Measurements from ENCODE around the gene HOXB8.

Gene HOXB8

GRCh38 chr17:48624544-48625494, 9.7 kb upstream of the HOXB8 start:
- TF ChIP-seq POU2F2 (IDR thresholded peaks at IDR 0.05; ENCODE audit: low read depth, low read length): no peak
- TF ChIP-seq SPI1 (IDR thresholded peaks at IDR 0.05; ENCODE audit: low read depth, low read length): no peak
- no peak for TF ChIP-seq PAX5 (IDR thresholded peaks at IDR 0.05; ENCODE audit: insufficient read depth, low read length, severe bottlenecking)
- TF ChIP-seq POLR2AphosphoS5 (IDR thresholded peaks at IDR 0.05; ENCODE audit: low read depth, low read length): no peak
- TF ChIP-seq TAF1 (IDR thresholded peaks at IDR 0.05; ENCODE audit: low read depth, low read length): no peak
- no peak for TF ChIP-seq POLR2A (IDR thresholded peaks at IDR 0.05; ENCODE audit: low read depth, low read length)
- no peak for FAIRE-seq
- DNase-seq (ENCODE audit: insufficient read length, low spot score): no peak

DNA sequence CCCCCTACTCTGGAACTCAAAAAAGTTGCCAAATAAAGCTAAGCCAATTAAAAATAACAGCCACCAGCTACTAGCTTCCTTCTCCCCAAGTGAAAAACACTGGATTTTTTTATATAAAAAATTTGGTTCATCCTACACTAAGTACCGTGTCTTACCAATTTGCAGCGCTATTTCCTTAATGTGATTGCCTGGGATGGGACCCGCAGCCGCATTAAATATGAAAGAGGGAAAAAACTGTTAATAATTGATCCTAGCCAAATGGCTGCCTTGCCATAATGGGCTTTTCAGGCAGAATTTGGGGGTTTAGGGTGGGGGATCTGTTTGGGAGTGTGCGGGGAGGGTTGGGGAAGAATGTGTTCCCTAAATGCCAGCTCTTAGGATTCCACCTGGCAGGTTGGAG, 9.0 kb upstream of the HOXB8 start:
- TF ChIP-seq POLR2A (IDR thresholded peaks at IDR 0.05; ENCODE audit: low read depth, low read length) (no peak), POLR2AphosphoS5 (IDR thresholded peaks at IDR 0.05; ENCODE audit: low read depth, low read length) (no peak), PAX5 (IDR thresholded peaks at IDR 0.05; ENCODE audit: insufficient read depth, low read length, severe bottlenecking) (no peak), POU2F2 (IDR thresholded peaks at IDR 0.05; ENCODE audit: low read depth, low read length) (no peak), TAF1 (IDR thresholded peaks at IDR 0.05; ENCODE audit: low read depth, low read length) (no peak), SPI1 (IDR thresholded peaks at IDR 0.05; ENCODE audit: low read depth, low read length) (no peak)
- FAIRE-seq (no peak), DNase-seq (ENCODE audit: insufficient read length, low spot score) (no peak)

DNA sequence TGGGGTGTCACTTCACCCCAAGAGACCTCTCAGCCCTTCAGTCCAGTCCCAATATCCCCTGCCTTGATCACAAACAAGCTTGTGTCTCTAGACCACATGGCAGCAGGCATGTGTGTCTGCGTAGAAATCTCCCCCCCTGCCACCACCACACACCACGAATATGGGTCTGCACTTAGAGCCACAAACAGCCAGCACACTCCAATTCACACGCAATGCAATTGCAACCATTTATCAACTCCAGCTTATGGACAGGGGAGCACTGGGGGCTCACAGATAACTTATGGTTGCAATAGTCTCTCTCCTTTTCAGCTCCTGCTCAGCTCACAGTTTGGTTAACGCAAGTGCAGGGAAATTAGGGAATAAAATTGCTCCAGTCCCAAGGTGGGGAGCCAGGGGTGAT, 8.5 kb upstream of the HOXB8 start:
- no peak for TF ChIP-seq POLR2A (IDR thresholded peaks at IDR 0.05; ENCODE audit: low read depth, low read length)
- TF ChIP-seq SPI1 (IDR thresholded peaks at IDR 0.05; ENCODE audit: low read depth, low read length): no peak
- no peak for TF ChIP-seq PAX5 (IDR thresholded peaks at IDR 0.05; ENCODE audit: insufficient read depth, low read length, severe bottlenecking)
- TF ChIP-seq TAF1 (IDR thresholded peaks at IDR 0.05; ENCODE audit: low read depth, low read length): no peak
- no peak for TF ChIP-seq POLR2AphosphoS5 (IDR thresholded peaks at IDR 0.05; ENCODE audit: low read depth, low read length)
- TF ChIP-seq POU2F2 (IDR thresholded peaks at IDR 0.05; ENCODE audit: low read depth, low read length): no peak
- no peak for FAIRE-seq
- DNase-seq (ENCODE audit: insufficient read length, low spot score): no peak

DNA sequence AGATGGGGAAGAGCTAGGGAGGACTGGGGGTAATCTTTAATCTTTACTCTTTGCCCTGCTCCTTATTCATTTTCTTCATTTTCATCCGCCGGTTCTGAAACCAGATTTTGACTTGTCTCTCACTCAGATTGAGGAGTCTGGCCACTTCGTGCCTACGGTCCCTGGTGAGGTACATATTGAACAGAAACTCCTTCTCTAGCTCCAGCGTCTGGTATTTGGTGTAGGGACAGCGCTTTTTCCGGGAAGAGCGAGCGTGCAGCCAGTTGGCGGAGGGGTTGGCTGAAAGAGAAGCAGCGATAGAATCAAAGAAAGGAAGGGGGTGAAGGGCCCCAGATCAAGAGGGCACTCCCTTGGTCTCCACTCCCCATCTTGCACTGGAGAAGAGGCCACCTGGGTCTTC, 7.8 kb upstream of the HOXB8 start:
- no peak for DNase-seq (ENCODE audit: insufficient read length, low spot score)
- no peak for TF ChIP-seq POU2F2 (IDR thresholded peaks at IDR 0.05; ENCODE audit: low read depth, low read length)
- TF ChIP-seq POLR2AphosphoS5 (IDR thresholded peaks at IDR 0.05; ENCODE audit: low read depth, low read length): no peak
- TF ChIP-seq TAF1 (IDR thresholded peaks at IDR 0.05; ENCODE audit: low read depth, low read length): no peak
- TF ChIP-seq PAX5 (IDR thresholded peaks at IDR 0.05; ENCODE audit: insufficient read depth, low read length, severe bottlenecking): no peak
- TF ChIP-seq POLR2A (IDR thresholded peaks at IDR 0.05; ENCODE audit: low read depth, low read length): no peak
- no peak for TF ChIP-seq SPI1 (IDR thresholded peaks at IDR 0.05; ENCODE audit: low read depth, low read length)
- FAIRE-seq: no peak

DNA sequence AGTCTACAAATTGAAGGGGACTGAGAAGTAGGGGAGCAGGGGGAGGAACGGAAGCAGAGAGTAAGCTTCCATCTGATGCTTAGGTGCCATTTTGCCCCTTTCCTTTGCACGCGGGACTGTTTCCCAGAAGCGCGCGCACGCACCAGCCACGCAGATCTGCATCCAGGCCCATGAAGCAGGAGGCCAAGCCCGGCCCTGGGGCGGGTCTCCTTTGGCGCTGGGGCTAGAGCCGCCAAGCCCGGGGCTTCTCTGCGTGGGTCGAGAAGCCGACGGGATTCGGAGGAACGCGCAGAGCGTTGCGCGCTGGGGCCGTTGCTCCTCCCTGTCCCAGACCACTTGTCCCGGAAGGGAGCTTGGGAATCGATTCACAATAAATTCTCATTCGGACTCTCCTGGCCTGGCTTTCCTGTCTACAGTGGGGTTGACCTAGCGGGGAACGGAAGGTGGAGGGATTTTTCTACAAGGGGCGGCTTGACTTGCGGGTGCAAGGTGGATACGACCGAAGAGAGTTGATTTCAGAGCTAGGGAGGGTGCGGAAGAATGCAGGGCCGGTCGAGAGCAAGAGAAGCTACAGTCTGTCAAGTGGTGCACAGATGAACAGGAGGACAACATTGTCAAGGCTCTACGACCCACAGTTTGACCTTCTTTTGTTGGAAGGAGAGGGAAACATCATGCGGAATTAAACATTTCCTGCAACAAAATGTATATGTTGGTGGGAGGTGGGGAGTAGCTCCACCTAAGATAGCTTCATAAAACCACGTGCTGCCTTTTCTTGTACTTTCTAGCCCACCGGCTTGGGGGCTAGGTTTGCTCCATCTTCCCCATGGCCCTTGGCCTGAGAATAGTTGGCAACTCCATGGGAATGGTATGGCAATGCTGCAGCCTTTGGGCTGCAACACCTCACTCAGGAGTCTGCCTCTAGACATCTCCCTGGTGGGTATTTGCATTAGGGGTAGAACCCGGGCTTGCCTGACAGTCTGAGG, 6.6 kb upstream of the HOXB8 start:
- FAIRE-seq: no peak

GRCh38 chr17:48620461-48621139, 5.5 kb upstream of the HOXB8 start:
- DNase-seq (ENCODE audit: insufficient read length, low spot score) (no peak), FAIRE-seq (no peak)
- TF ChIP-seq POLR2A (IDR thresholded peaks at IDR 0.05; ENCODE audit: low read depth, low read length) (no peak), POLR2AphosphoS5 (IDR thresholded peaks at IDR 0.05; ENCODE audit: low read depth, low read length) (no peak), SPI1 (IDR thresholded peaks at IDR 0.05; ENCODE audit: low read depth, low read length) (no peak), TAF1 (IDR thresholded peaks at IDR 0.05; ENCODE audit: low read depth, low read length) (no peak), POU2F2 (IDR thresholded peaks at IDR 0.05; ENCODE audit: low read depth, low read length) (no peak), PAX5 (IDR thresholded peaks at IDR 0.05; ENCODE audit: insufficient read depth, low read length, severe bottlenecking) (no peak)

More for the DNA sequence above, 6.6 kb upstream of the HOXB8 start:
- DNase-seq (ENCODE audit: insufficient read length, low spot score): no peak
- TF ChIP-seq POLR2AphosphoS5 (IDR thresholded peaks at IDR 0.05; ENCODE audit: low read depth, low read length) (no peak), TAF1 (IDR thresholded peaks at IDR 0.05; ENCODE audit: low read depth, low read length) (no peak)

GRCh38 chr17:48619826-48620449, 4.8 kb upstream of the HOXB8 start:
- DNase-seq (ENCODE audit: insufficient read length, low spot score): no peak
- TF ChIP-seq TAF1 (IDR thresholded peaks at IDR 0.05; ENCODE audit: low read depth, low read length) (no peak), POLR2AphosphoS5 (IDR thresholded peaks at IDR 0.05; ENCODE audit: low read depth, low read length) (no peak), PAX5 (IDR thresholded peaks at IDR 0.05; ENCODE audit: insufficient read depth, low read length, severe bottlenecking) (no peak), SPI1 (IDR thresholded peaks at IDR 0.05; ENCODE audit: low read depth, low read length) (no peak), POU2F2 (IDR thresholded peaks at IDR 0.05; ENCODE audit: low read depth, low read length) (no peak), POLR2A (IDR thresholded peaks at IDR 0.05; ENCODE audit: low read depth, low read length) (no peak)
- FAIRE-seq: no peak

GRCh38 chr17:48618256-48618896, 3.3 kb upstream of the HOXB8 start:
- peak; percentile 93 for FAIRE-seq
- TF ChIP-seq SPI1 (IDR thresholded peaks at IDR 0.05; ENCODE audit: low read depth, low read length): no peak
- DNase-seq (ENCODE audit: insufficient read length, low spot score): peak; percentile 91
